IPS DF 6.9 (cell line): ENCODE data around the gene TMEM150A.
A peak's percentile ranks its signal among the peaks of the same experiment; 100 is the strongest.

Experiments used
- DNase-seq: peaks from one replicate; pipeline ENCODE4 v3.0.0-alpha.2; 2013; ENCODE audit warnings: low read depth, low spot score
- H3K27ac ChIP-seq: one replicate; pipeline ENCODE4 v1.5.1; 2013; ENCODE audit warnings: low read length, control low read depth
- H3K27me3 ChIP-seq: 2 replicates; pipeline ENCODE4 v1.6.1; 2013; ENCODE audit warnings: mild to moderate bottlenecking, low read length; ENCODE audit not compliant: control insufficient read depth, insufficient read depth
- H3K36me3 ChIP-seq: 2 replicates; pipeline ENCODE4 v1.6.1; 2013; ENCODE audit warnings: low read length; ENCODE audit not compliant: control insufficient read depth, insufficient read depth
- H3K4me1 ChIP-seq: 2 replicates; pipeline ENCODE4 v1.6.1; 2013; ENCODE audit warnings: low read length; ENCODE audit not compliant: control insufficient read depth, insufficient read depth
- H3K4me3 ChIP-seq: 2 replicates; pipeline ENCODE4 v1.5.1; 2013; ENCODE audit warnings: mild to moderate bottlenecking, low read length
- H3K9me3 ChIP-seq: 2 replicates; pipeline ENCODE4 v1.6.1; 2013; ENCODE audit warnings: low read length, inconsistent platforms; ENCODE audit not compliant: control insufficient read depth, insufficient read depth
- WGBS: extraction: QIAGEN DNeasy Blood & Tissue Kit; methylation state at CpG from one replicate; pipeline ENCODE4 v1.1.7; 2013; ENCODE audit warnings: mixed read lengths, missing lambda C conversion rate; ENCODE audit not compliant: insufficient read length, insufficient coverage; 5-methylcytosine and 5-hydroxymethylcytosine counted together

Gene TMEM150A

GRCh38 chr2:85584857-85585780, 17.4 kb downstream of the TMEM150A start:
- Histone ChIP-seq H3K27ac (no peak overlapping the region), H3K27me3 (peaks cover 9% of the 10 kb centered on the region; the same call in 1 of the 2 replicates), H3K4me1 (no peaks in the 10 kb centered on the region), H3K9me3 (no peaks in the 10 kb centered on the region), H3K4me3 (peak overlapping the region; percentile 28; the same call in 1 of the 2 replicates), H3K36me3 (no peaks in the 10 kb centered on the region; the same call in 1 of the 2 replicates)
- no peak for DNase-seq
- WGBS, result no CpG with 5 or more reads among the region's 9 CpGs

- DNase-seq, result no peak
- no peaks in the 10 kb centered on the region; the same call in 1 of the 2 replicates for H3K36me3 ChIP-seq
- peaks cover 9% of the 10 kb centered on the region; the same call in 1 of the 2 replicates for H3K27me3 ChIP-seq
- H3K27ac ChIP-seq, result no peak within 1 kb of the TSS
- H3K4me1 ChIP-seq, result no peaks in the 10 kb centered on the region
- peak within 1 kb of the TSS; percentile 28; the same call in 1 of the 2 replicates for H3K4me3 ChIP-seq
- WGBS, result no CpG with 5 or more reads among the region's 52 CpGs
- H3K9me3 ChIP-seq, result no peaks in the 10 kb centered on the region
Observed at GRCh38 chr2:85584354-85584856, 18.1 kb downstream of the TMEM150A start, which contains the start of gene VAMP5. Gene VAMP5 (plus strand): TSS chr2:85584431. CDS start chr2:85584491, 60 bp downstream.

GRCh38 chr2:85583667-85584353, 18.7 kb downstream of the TMEM150A start:
- Histone ChIP-seq H3K9me3 (no peaks in the 10 kb centered on the region), H3K4me3 (peak overlapping the region; percentile 28; the same call in 1 of the 2 replicates), H3K4me1 (peaks cover 4% of the 10 kb centered on the region), H3K36me3 (no peaks in the 10 kb centered on the region; the same call in 1 of the 2 replicates), H3K27me3 (peaks cover 9% of the 10 kb centered on the region; the same call in 1 of the 2 replicates), H3K27ac (no peak overlapping the region)
- DNase-seq, result no peak
- no CpG with 5 or more reads among the region's 16 CpGs for WGBS

GRCh38 chr2:85582492-85582891, 20.0 kb downstream of the TMEM150A start:
- no peak for DNase-seq
- no CpG with 5 or more reads among the region's 1 CpG for WGBS
- no peaks in the 10 kb centered on the region for H3K36me3 ChIP-seq
- peaks cover 5% of the 10 kb centered on the region for H3K4me1 ChIP-seq
- H3K27ac ChIP-seq, result no peak overlapping the region
- no peak overlapping the region for H3K4me3 ChIP-seq
- peaks cover 9% of the 10 kb centered on the region; the same call in 1 of the 2 replicates for H3K27me3 ChIP-seq
- no peaks in the 10 kb centered on the region for H3K9me3 ChIP-seq

- Histone ChIP-seq H3K36me3 (no peaks in the 10 kb centered on the region), H3K4me3 (no peak overlapping the region), H3K4me1 (peaks cover 5% of the 10 kb centered on the region), H3K27me3 (peaks cover 9% of the 10 kb centered on the region; the same call in 1 of the 2 replicates), H3K27ac (no peak overlapping the region), H3K9me3 (no peaks in the 10 kb centered on the region)
- no CpG with 5 or more reads among the region's 3 CpGs for WGBS
- no peak for DNase-seq
Observed at GRCh38 chr2:85580206-85580605, 22.3 kb downstream of the TMEM150A start.

- WGBS, result no CpG with 5 or more reads among the region's 6 CpGs
- Histone ChIP-seq H3K4me1 (peaks cover 5% of the 10 kb centered on the region), H3K4me3 (no peak overlapping the region), H3K9me3 (no peaks in the 10 kb centered on the region), H3K36me3 (no peaks in the 10 kb centered on the region), H3K27me3 (peaks cover 5% of the 10 kb centered on the region; the same call in 1 of the 2 replicates), H3K27ac (no peak overlapping the region)
- no peak for DNase-seq
Observed at GRCh38 chr2:85579266-85579935, 23.1 kb downstream of the TMEM150A start.

- no peak overlapping the region for H3K27ac ChIP-seq
Observed at GRCh38 chr2:85578243-85579180, 24.0 kb downstream of the TMEM150A start.

GRCh38 chr2:85577386-85578242, 24.9 kb downstream of the TMEM150A start, which contains the start of gene VAMP8:
Gene VAMP8 (plus strand): TSS chr2:85577586. CDS start chr2:85577647, 61 bp downstream.
- Histone ChIP-seq H3K27ac (no peak within 1 kb of the TSS), H3K4me3 (peak within 1 kb of the TSS; percentile 30; the same call in 1 of the 2 replicates), H3K9me3 (no peaks in the 10 kb centered on the region), H3K4me1 (peaks cover 5% of the 10 kb centered on the region), H3K36me3 (no peaks in the 10 kb centered on the region), H3K27me3 (no peaks in the 10 kb centered on the region)
- WGBS, result no CpG with 5 or more reads among the region's 19 CpGs
- peak; percentile 52 for DNase-seq

More at GRCh38 chr2:85578243-85579180, 24.0 kb downstream of the TMEM150A start:
- no peaks in the 10 kb centered on the region; the same call in 1 of the 2 replicates for H3K27me3 ChIP-seq
- no peak for DNase-seq
- peaks cover 5% of the 10 kb centered on the region for H3K4me1 ChIP-seq
- no peaks in the 10 kb centered on the region for H3K36me3 ChIP-seq
- WGBS, result no CpG with 5 or more reads among the region's 19 CpGs
- no peak overlapping the region; the same call in 1 of the 2 replicates for H3K4me3 ChIP-seq
- H3K9me3 ChIP-seq, result no peaks in the 10 kb centered on the region
